ENCODE measurements around the gene LRRC53. TPM values are rescaled to one million over a fixed set of nuclear protein-coding genes. Genes with fewer than 3 reads are reported as not detected.

Gene LRRC53
- total and polyA plus RNA-seq, 2 of the 8 experiments (the other 6 are each of a cell fraction or from before 2014, with no cell fraction given) = not detected

DNA sequence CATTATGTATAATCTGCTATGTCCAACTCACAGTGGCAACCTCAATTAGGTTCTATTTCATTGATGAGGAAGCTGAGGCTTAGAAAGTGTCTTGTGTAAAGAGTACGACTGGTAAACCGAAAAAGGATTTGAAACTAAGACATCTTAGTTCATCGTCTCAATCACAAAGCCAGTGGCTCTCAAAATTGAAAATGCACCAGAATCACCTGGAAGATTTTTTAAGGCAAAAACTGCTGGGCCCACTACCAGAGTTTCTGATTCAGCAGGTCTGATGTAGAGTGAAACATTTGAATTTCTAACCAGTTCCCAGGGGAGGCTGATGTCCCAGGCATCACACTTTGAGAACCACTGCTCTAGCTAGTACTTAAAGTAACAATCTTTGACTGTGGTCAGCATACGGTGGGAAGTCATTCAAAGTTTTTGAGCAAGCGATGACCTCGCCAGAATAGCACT lies 5.2 kb upstream of the LRRC53 start:
- H3K18ac ChIP-seq (ENCODE audit: extremely low read depth, low read length) = no peak overlapping the region
- no peak overlapping the region for H2AFZ ChIP-seq (ENCODE audit: low read length)
- no peak overlapping the region for H2AK5ac ChIP-seq (ENCODE audit: low read depth, low read length)
- H3K79me2 ChIP-seq (ENCODE audit: control insufficient read depth in 1 of 2, insufficient read depth in 2 of 2, low read length in 2 of 2) = no peaks in the 10 kb centered on the region
- H4K20me1 ChIP-seq (replicated peaks in 1 of 2; ENCODE audit: control insufficient read depth in 1 of 2, insufficient read depth in 2 of 2, low read length in 2 of 2) = no peaks in the 10 kb centered on the region
- TF ChIP-seq TCF12 (IDR thresholded peaks at IDR 0.05; ENCODE audit: low read depth, low read length) (no peak), RBBP5 (IDR thresholded peaks at IDR 0.05; ENCODE audit: borderline replicate concordance, low read depth, low read length) (no peak), SP1 (IDR thresholded peaks at IDR 0.05; ENCODE audit: low read depth, low read length) (no peak), SP4 (IDR thresholded peaks at IDR 0.05; ENCODE audit: low read length) (no peak)
- H3K79me1 ChIP-seq (ENCODE audit: low read depth, low read length) = no peaks in the 10 kb centered on the region
- FAIRE-seq = no peak
- WGBS, 2 experiments (ENCODE audit: extremely low coverage in 1 of 2, insufficient coverage in 1 of 2, insufficient read length in 1 of 2, insufficient replicate concordance in 2 of 2, low coverage in 1 of 2, low lambda C conversion rate in 2 of 2, missing lambda C conversion rate in 1 of 2) = 92% methylated on average over 6 of the region's 6 CpGs; no CpG with 5 or more reads in 1 of the 2 experiments
- CTCF ChIA-PET (ENCODE audit: partially characterized antibody) = interaction anchor here (0.6 kb wide), 1 partner anchor 1099 kb away, joined by 3 read pairs; no protein-coding TSS in a partner anchor
- H3K14ac ChIP-seq (ENCODE audit: insufficient read length) = no peak overlapping the region
- H2BK20ac ChIP-seq (ENCODE audit: low read length) = no peak overlapping the region
- H3K56ac ChIP-seq (replicated peaks; ENCODE audit: insufficient read length, low read depth, low read length) = no peak overlapping the region
- no peak overlapping the region for H3K27ac ChIP-seq (ENCODE audit: low read depth, low read length)
- H3K23ac ChIP-seq (ENCODE audit: insufficient read length) = no peak overlapping the region
- no peak overlapping the region for H3K4me2 ChIP-seq (ENCODE audit: insufficient read depth in 1 of 2, low read depth in 2 of 2, low read length in 2 of 2)
- H4K5ac ChIP-seq (ENCODE audit: insufficient read length, low read depth, low read length) = no peak overlapping the region
- no peaks in the 10 kb centered on the region for H3K36me3 ChIP-seq (ENCODE audit: control insufficient read depth in 2 of 4, insufficient read depth in 4 of 4, low read length in 3 of 4)
- H3K4me1 ChIP-seq (replicated peaks in 1 of 4; ENCODE audit: control insufficient read depth in 3 of 4, insufficient read depth in 4 of 4, low read length in 3 of 4) = peaks cover 0 to 8% (median 3%) of the 10 kb centered on the region in 4 experiments; a peak in 4 of 7 replicates
- no peak overlapping the region for H3K4me3 ChIP-seq (ENCODE audit: extremely low read depth in 1 of 4, insufficient read depth in 2 of 4, low read depth in 3 of 4, low read length in 4 of 4)
- H3K27me3 ChIP-seq (replicated peaks in 1 of 4; ENCODE audit: control insufficient read depth in 3 of 4, extremely low read depth in 1 of 4, insufficient read depth in 3 of 4, low read length in 3 of 4) = no peaks in the 10 kb centered on the region
- POLR2A ChIA-PET (ENCODE audit: partially characterized antibody) = no interaction called here
- no peak overlapping the region for H4K8ac ChIP-seq (ENCODE audit: extremely low read depth, insufficient read depth, low read length)
- H2BK120ac ChIP-seq (replicated peaks; ENCODE audit: low read depth, low read length) = no peak overlapping the region
- H3K4ac ChIP-seq (replicated peaks; ENCODE audit: insufficient read length, low read depth, low read length) = no peak overlapping the region
- no peak overlapping the region for H2BK15ac ChIP-seq (ENCODE audit: low read length)
- H4K91ac ChIP-seq (replicated peaks; ENCODE audit: insufficient read length, low read length) = no peak overlapping the region
- DNase-seq (ENCODE audit: low read depth in 1 of 2, low spot score in 2 of 2) = no peak
- H3K23me2 ChIP-seq (ENCODE audit: low read depth, low read length) = no peaks in the 10 kb centered on the region
- H2BK5ac ChIP-seq (ENCODE audit: low read depth, low read length) = no peak overlapping the region
- no peak overlapping the region for H2BK12ac ChIP-seq (ENCODE audit: low read depth, low read length)
- no peaks in the 10 kb centered on the region for H3K9me3 ChIP-seq (ENCODE audit: insufficient read depth in 2 of 2, low read depth in 1 of 2, low read length in 1 of 2)
- H3K9ac ChIP-seq (replicated peaks in 1 of 4; ENCODE audit: extremely low read depth in 1 of 4, low read depth in 3 of 4, low read length in 3 of 4) = no peak overlapping the region

All from H1 (cell line).